B cell (primary cell): Measurements from ENCODE around the gene ERICH6. TPM values are rescaled to one million over a fixed set of nuclear protein-coding genes. Genes with fewer than 3 reads are reported as not detected.

ENCODE experiments used
- ATAC-seq: fragments of 200-7000 bp; cut with Tn5 transposase; one replicate; pipeline ENCODE4 v1.10.0; 2021; ENCODE audit warnings: low read depth, mild to moderate bottlenecking, moderate number of reproducible peaks, moderate library complexity
- CTCF ChIA-PET: fragments of 350-600 bp; sonication (Branson Sonifier 250); formaldehyde crosslinking; loops from one replicate; lab custom pipeline; 2021; ENCODE audit warnings: antibody characterized with exemption, inconsistent platforms; lab: Charles Lee
- POLR2A ChIA-PET: fragments of 350-600 bp; sonication (Branson Sonifier 250); formaldehyde crosslinking; loops from one replicate; lab custom pipeline; 2021; ENCODE audit warnings: antibody characterized with exemption; lab: Charles Lee
- DNase-seq: peaks from one replicate; pipeline ENCODE4 v3.0.0; 2013
- H2AFZ ChIP-seq: 2 replicates; pipeline ENCODE4 v1.6.1; 2012; ENCODE audit warnings: mild to moderate bottlenecking, low read depth, low read length; ENCODE audit not compliant: insufficient read depth, poor library complexity, severe bottlenecking
- H3K27ac ChIP-seq, 2 donors: 1 replicate in 1 of 2; 2 replicates in 1 of 2; pipeline ENCODE4 v1.5.1; 2012 to 2013; ENCODE audit warnings: low read length in 2 of 2, mild to moderate bottlenecking in 2 of 2, moderate library complexity in 1 of 2
- H3K27me3 ChIP-seq, 4 experiments: fragments of 200-600 bp in 1 of 4; sonication (generic) in 1 of 4; replicated peaks in 1 of 4; 1 replicate in 2 of 4; 2 replicates in 2 of 4; pipeline versions ENCODE4 v1.6.1 to v1.7.0; 2013 to 2016; ENCODE audit warnings: low read length in 3 of 4, mild to moderate bottlenecking in 2 of 4, mixed read lengths in 1 of 4, moderate library complexity in 1 of 4; ENCODE audit not compliant: insufficient read depth in 4 of 4, control insufficient read depth in 3 of 4; ENCODE audit errors: control extremely low read depth in 1 of 4
- H3K36me3 ChIP-seq, 2 experiments: replicated peaks in 1 of 2; 1 replicate in 1 of 2; 2 replicates in 1 of 2; pipeline versions ENCODE4 v1.6.1 to v1.7.1; 2013; ENCODE audit warnings: low read length in 1 of 2; ENCODE audit not compliant: insufficient read depth in 2 of 2, control insufficient read depth in 1 of 2; ENCODE audit errors: control extremely low read depth in 1 of 2, extremely low read depth in 1 of 2
- H3K4me1 ChIP-seq, 2 donors: fragments of 200-600 bp in 1 of 2; sonication (generic) in 1 of 2; 1 replicate in 1 of 2; 2 replicates in 1 of 2; pipeline versions ENCODE4 v1.5.1 to v1.6.1; 2013 to 2017; ENCODE audit warnings: low read length in 2 of 2; ENCODE audit not compliant: control insufficient read depth in 2 of 2, insufficient read depth in 2 of 2
- H3K4me2 ChIP-seq: replicated peaks from 2 replicates; pipeline ENCODE3; 2012; ENCODE audit warnings: mild to moderate bottlenecking, low read depth, low read length; ENCODE audit not compliant: poor library complexity, severe bottlenecking
- H3K4me3 ChIP-seq, 5 experiments: fragments of 200-600 bp in 1 of 5; sonication (generic) in 1 of 5; 1 replicate in 3 of 5; 2 replicates in 2 of 5; pipeline versions ENCODE4 v1.5.1 to v1.7.0; 2011 to 2016; ENCODE audit warnings: low read length in 4 of 5, mild to moderate bottlenecking in 4 of 5, low read depth in 2 of 5, control low read depth in 1 of 5, moderate library complexity in 1 of 5; ENCODE audit not compliant: insufficient read depth in 1 of 5; ENCODE audit errors: control extremely low read depth in 1 of 5, extremely low read depth in 1 of 5
- H3K79me2 ChIP-seq: fragments of 200-600 bp; sonication (generic); one replicate; pipeline ENCODE4 v1.6.0; 2016; ENCODE audit warnings: low read length; ENCODE audit not compliant: control insufficient read depth, insufficient read depth
- H3K9ac ChIP-seq: fragments of 200-600 bp; sonication (generic); 2 replicates; pipeline ENCODE4 v1.6.1; 2017; ENCODE audit warnings: mild to moderate bottlenecking, low read length, moderate library complexity
- H3K9me3 ChIP-seq, 3 donors: one replicate each; pipeline versions ENCODE4 v1.6.1 to v1.7.1; 2013; ENCODE audit warnings: low read length in 2 of 3; ENCODE audit not compliant: control insufficient read depth in 2 of 3, insufficient read depth in 1 of 3; ENCODE audit errors: control extremely low read depth in 1 of 3
- H4K20me1 ChIP-seq: 2 replicates; pipeline ENCODE4 v1.6.0; 2012; ENCODE audit warnings: mild to moderate bottlenecking, low read length; ENCODE audit not compliant: insufficient read depth, control insufficient read depth, poor library complexity, severe bottlenecking
- H3K27ac Mint-ChIP-seq: one replicate; pipeline ENCODE4 v1.8.0; 2021; ENCODE audit warnings: mixed read lengths
- H3K27me3 Mint-ChIP-seq: one replicate; pipeline ENCODE4 v1.8.0; 2021; ENCODE audit warnings: mixed read lengths
- H3K4me1 Mint-ChIP-seq: one replicate; pipeline ENCODE4 v1.8.0; 2021; ENCODE audit warnings: mixed read lengths
- H3K4me3 Mint-ChIP-seq: one replicate; pipeline ENCODE4 v1.8.0; 2021; ENCODE audit warnings: mixed read lengths
- H3K9me3 Mint-ChIP-seq: one replicate; pipeline ENCODE4 v1.8.0; 2022; ENCODE audit warnings: mixed read lengths; ENCODE audit not compliant: insufficient read depth
- EZH2 ChIP-seq: IDR thresholded peaks from 2 replicates; pipeline ENCODE4 v1.6.1; 2012; ENCODE audit warnings: borderline replicate concordance, low read depth, mild to moderate bottlenecking, moderate library complexity, low read length; ENCODE audit not compliant: insufficient read depth, poor library complexity, severe bottlenecking
- WGBS: methylation state at CpG from one replicate; pipeline ENCODE4 v1.1.5; 2013; ENCODE audit warnings: missing lambda C conversion rate; ENCODE audit not compliant: insufficient coverage; 5-methylcytosine and 5-hydroxymethylcytosine counted together
- intact Hi-C: fragments of 100-400 bp; cut with micrococcal nuclease; formaldehyde crosslinking; loops from one replicate; pipeline ENCODE4 v1.10.0; 2022
- polyA plus RNA-seq: library from polyadenylated mRNA; depleted of rRNA; stranded (reverse); fragments of >200 nt; gene quantifications from 2 replicates; pipeline ENCODE4 v1.2.3, GENCODE V29; 2012
- total RNA-seq, 2 donors: library from RNA; stranded (reverse); fragments of 120-200 nt in 1 of 2; gene quantifications; 1 replicate in 1 of 2; 2 replicates in 1 of 2; pipeline versions ENCODE4 v1.2.3 to v1.2.4, GENCODE V29; 2013 to 2022
- TF ChIP-seq, protein P1 (sequence below): fragments of 200-600 bp; IDR thresholded peaks from one replicate; pipeline ENCODE4 v1.8.0; 2022; ENCODE audit warnings: antibody characterized with exemption, mild to moderate bottlenecking

The ERICH6 gene
- total and polyA plus RNA-seq, 2 donors (not counting 1 experiment from before 2014, with no cell fraction given), result 0.44 TPM; not detected in 1

DNA sequence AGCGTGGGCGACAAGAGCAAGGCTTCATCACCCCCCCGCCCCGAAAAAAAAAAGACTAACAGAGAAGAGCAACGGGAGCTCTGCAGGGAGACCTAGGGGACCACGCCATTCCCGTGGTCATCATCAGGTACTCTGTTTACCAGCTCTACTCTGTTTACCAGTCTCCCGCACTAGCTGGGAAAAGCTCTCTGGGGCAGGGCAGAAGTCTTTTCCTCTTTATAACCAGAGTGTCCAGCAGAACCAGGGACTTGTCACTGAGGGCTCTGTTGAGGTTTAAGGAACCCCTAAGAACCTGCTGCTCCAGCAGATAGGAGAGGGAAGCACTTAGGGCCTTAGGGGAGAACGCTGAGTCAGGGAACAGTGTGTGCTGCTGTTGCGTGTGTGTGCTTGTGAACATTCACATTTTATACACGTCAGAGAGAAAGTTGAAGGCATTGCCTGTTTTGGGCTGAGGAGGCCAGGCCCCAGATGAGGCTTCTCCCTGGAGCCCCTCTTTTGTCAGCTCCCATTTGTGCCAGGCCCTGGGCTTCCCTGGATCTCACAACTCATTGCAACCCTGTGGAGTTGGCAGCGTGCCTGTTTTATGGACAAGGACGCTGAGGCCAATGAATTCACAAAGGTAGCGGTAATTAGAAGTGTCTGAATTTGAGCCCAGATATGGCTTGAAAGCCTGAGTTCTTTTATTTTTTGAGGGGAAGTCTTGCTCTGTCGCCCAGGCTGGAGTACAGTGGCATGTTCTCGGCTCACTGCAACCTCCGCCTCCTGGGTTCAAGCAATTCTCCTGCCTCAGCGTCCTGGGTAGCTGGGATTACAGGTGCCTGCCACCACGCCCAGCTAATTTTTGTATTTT is 24.2 kb upstream of the ERICH6 start:
- no peak overlapping the region for H3K4me2 ChIP-seq

GRCh38 chr3:150725548-150725947 is 21.8 kb upstream of the ERICH6 start:
- DNase-seq, result no peak
- no peaks in the 10 kb centered on the region for H3K9me3 Mint-ChIP-seq
- no peak overlapping the region for H3K4me2 ChIP-seq
- H3K27me3 Mint-ChIP-seq, result no peaks in the 10 kb centered on the region
- H3K4me3 Mint-ChIP-seq, result no peak overlapping the region
- ChIA-PET POLR2A (no interaction called here), CTCF (interaction anchor here (0.6 to 1.1 kb wide), 2 partner anchors 62 to 149 kb away, joined by 3 to 4 read pairs; no protein-coding TSS in a partner anchor)
- TF ChIP-seq, protein P1, sequence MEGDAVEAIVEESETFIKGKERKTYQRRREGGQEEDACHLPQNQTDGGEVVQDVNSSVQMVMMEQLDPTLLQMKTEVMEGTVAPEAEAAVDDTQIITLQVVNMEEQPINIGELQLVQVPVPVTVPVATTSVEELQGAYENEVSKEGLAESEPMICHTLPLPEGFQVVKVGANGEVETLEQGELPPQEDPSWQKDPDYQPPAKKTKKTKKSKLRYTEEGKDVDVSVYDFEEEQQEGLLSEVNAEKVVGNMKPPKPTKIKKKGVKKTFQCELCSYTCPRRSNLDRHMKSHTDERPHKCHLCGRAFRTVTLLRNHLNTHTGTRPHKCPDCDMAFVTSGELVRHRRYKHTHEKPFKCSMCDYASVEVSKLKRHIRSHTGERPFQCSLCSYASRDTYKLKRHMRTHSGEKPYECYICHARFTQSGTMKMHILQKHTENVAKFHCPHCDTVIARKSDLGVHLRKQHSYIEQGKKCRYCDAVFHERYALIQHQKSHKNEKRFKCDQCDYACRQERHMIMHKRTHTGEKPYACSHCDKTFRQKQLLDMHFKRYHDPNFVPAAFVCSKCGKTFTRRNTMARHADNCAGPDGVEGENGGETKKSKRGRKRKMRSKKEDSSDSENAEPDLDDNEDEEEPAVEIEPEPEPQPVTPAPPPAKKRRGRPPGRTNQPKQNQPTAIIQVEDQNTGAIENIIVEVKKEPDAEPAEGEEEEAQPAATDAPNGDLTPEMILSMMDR, result no peak
- no peak for TF ChIP-seq EZH2
- H3K4me1 Mint-ChIP-seq, result peaks cover 2% of the 10 kb centered on the region
- no peak overlapping the region for H2AFZ ChIP-seq
- no peaks in the 10 kb centered on the region for H4K20me1 ChIP-seq
- no peaks in the 10 kb centered on the region for H3K79me2 ChIP-seq
- no peaks in the 10 kb centered on the region for H3K27me3 ChIP-seq
- H3K27ac Mint-ChIP-seq, result no peak overlapping the region
- no peak overlapping the region for H3K4me3 ChIP-seq
- H3K36me3 ChIP-seq, result no peaks in the 10 kb centered on the region
- intact Hi-C loops, result no loop called here
- no peak for ATAC-seq
- no peaks in the 10 kb centered on the region for H3K9me3 ChIP-seq
- no peak overlapping the region for H3K9ac ChIP-seq
- peaks cover 0 to 5% of the 10 kb centered on the region in 2 donors for H3K4me1 ChIP-seq
- no peak overlapping the region for H3K27ac ChIP-seq
- WGBS, result 100% methylated on average over 4 of the region's 7 CpGs

More for the DNA sequence above, 24.2 kb upstream of the ERICH6 start:
- Histone ChIP-seq H3K79me2 (no peaks in the 10 kb centered on the region), H3K27me3 (no peaks in the 10 kb centered on the region), H3K9ac (no peak overlapping the region), H3K36me3 (no peaks in the 10 kb centered on the region), H3K27ac (no peak overlapping the region), H3K4me1 (no peaks in the 10 kb centered on the region), H3K9me3 (no peaks in the 10 kb centered on the region), H4K20me1 (no peaks in the 10 kb centered on the region), H2AFZ (no peak overlapping the region), H3K4me3 (no peak overlapping the region)
- ATAC-seq, result no peak
- ChIA-PET POLR2A (no interaction called here), CTCF (interaction anchor here (0.6 kb wide), 1 partner anchor 104 kb away, joined by 3 read pairs; no protein-coding TSS in a partner anchor)
- no peak overlapping the region for H3K4me3 Mint-ChIP-seq
- no peaks in the 10 kb centered on the region for H3K9me3 Mint-ChIP-seq
- TF ChIP-seq, protein P1, result no peak
- no peak for TF ChIP-seq EZH2
- H3K4me1 Mint-ChIP-seq, result peaks cover 3% of the 10 kb centered on the region
- H3K27ac Mint-ChIP-seq, result no peak overlapping the region
- no peaks in the 10 kb centered on the region for H3K27me3 Mint-ChIP-seq
- DNase-seq, result no peak
- WGBS, result 91% methylated on average over 17 of the region's 19 CpGs
- intact Hi-C loops, result no loop called here
